ENCODE measurements around the gene HLCS.
"Not testable (repeated sequence)": the region's sequence is repeated elsewhere in the genome, so short reads cannot be mapped to it uniquely, and the experiment has no call there.

HLCS gene

GRCh38 chr21:36845070-36845469, 121.4 kb downstream of the HLCS start:
- DNase-seq: no peak

- DNase-seq: no peak
Measured at GRCh38 chr21:36841866-36842265, 124.6 kb downstream of the HLCS start.

- DNase-seq: no peak
Measured at GRCh38 chr21:36839735-36840134, 126.7 kb downstream of the HLCS start.

DNA sequence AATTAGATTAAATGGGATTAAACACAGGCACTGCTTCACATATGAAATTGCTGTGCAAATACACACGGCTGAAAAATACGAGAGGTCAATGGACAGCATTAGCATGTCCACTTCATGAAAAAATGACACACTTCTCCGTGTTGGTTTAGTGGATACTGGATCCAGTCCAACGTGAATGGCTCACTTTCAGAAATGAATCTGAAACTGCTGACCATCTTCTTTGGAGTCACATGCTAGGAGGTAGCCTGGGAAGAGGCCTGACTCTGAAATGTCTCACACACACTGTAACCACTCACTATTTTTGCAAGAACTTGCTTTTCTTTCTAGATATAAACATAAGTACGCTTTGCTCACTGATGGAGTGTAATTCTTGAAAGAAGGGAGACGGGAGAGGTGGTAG, 127.3 kb downstream of the HLCS start:
- no peak for DNase-seq

- no peak for DNase-seq
Measured at GRCh38 chr21:36835383-36835795, 131.1 kb downstream of the HLCS start.

GRCh38 chr21:36834192-36834591, 132.3 kb downstream of the HLCS start:
- no peak for DNase-seq

GRCh38 chr21:36830100-36830499, 136.4 kb downstream of the HLCS start:
- no peak for DNase-seq

- no peak for DNase-seq
Measured at GRCh38 chr21:36828891-36829515, 137.5 kb downstream of the HLCS start.

DNA sequence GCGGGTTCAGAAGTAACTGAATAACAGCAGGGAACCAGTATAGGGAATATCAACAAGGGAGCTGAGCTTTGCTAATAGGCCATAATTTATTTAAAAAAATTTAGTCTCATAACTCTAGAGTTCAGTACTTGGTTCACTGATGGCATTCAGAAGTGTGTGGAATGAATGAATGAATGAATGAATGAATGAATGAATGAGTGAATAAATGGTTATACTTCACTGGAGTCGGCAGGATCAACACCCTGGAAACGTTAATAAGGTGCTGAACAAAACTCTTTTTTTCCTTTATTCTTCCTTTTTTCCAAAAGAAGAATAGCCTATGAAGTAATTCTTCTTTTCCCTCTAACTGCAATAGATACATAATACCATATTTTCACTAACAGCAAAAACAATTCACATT, 138.3 kb downstream of the HLCS start:
- no peak for DNase-seq

DNA sequence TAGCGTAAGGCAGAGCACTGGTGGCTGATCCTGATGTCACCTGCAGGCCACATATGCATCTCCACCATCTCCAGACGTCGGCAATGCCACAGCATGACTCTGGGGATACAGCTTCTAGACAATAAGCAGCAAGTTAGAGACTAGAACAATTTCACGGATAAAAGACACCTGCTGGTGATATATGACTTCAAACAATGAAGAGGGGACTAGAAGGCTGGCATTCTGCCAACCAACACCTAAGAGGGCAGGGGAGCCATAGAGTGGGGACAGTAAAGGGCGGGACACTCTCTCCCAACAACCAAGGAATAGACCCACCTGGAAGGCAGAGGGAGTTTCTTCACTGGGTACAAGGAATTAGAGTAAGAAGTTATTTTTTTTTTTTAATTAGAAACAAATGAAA, 140.8 kb downstream of the HLCS start:
- DNase-seq: peak in 1 of 2 experiments; percentile 43

DNA sequence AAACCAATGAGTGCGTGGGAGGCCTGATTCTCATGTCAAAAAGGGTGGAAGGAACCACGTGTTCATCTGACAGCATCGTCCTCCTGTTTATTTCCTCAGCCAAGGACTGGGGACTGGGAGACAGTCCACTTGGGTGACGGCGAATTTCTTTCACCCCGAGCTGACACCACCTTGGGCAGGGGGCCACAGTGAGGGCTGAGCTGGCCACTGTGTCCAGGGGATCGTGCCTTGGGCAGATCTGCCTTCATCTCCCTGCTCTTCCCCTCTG, 145.5 kb downstream of the HLCS start:
- no peak for DNase-seq

- no peak for DNase-seq
Measured at GRCh38 chr21:36820176-36821031, 146.1 kb downstream of the HLCS start.

GRCh38 chr21:36817732-36818450, 148.6 kb downstream of the HLCS start:
- no peak for DNase-seq

GRCh38 chr21:36816561-36817130, 149.8 kb downstream of the HLCS start:
- DNase-seq: no peak

- DNase-seq: not testable (repeated sequence)
Measured at GRCh38 chr21:36816026-36816425, 150.4 kb downstream of the HLCS start.

GRCh38 chr21:36815284-36815683, 151.2 kb downstream of the HLCS start:
- DNase-seq: no peak

DNA sequence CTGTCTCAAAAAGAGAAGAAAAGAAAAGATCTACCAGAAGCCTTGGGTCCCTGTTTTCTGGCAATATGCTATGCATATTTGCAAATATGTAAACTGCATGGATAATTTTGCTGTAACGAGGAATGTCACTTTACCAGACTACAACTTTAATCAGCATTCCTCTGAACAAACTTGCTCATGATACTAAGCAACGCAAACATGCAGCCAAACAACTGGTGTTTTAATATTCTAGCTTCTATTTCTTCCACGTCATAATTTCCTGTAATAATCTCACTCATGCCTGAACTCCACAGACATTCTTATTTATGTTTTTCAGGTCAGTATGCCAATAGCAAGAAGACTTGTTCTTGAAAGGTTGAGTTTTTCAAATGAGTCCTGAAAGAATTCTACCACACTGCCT, 153.4 kb downstream of the HLCS start:
- DNase-seq: no peak

GRCh38 chr21:36811762-36812161, 154.7 kb downstream of the HLCS start:
- DNase-seq: no peak

DNA sequence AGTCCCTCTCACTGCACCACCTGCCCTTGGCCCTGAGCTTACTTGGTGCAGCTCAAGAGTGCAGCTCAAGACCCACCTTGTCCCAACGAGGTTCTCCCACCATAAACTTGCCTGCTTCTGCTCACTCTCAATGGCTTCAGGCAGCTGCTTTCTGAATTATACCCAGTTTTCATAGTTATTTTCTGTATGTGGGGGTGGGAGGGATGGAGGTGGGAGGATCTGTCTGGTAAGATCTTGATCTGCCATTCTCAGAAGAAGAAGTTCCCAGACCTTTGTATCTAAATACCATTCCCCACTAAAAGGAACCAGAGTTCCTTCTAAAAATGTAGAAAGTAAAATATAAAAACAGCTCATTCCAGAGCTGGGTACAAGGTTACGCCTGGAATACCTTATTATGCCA, 156.0 kb downstream of the HLCS start:
- no peak for DNase-seq

DNA sequence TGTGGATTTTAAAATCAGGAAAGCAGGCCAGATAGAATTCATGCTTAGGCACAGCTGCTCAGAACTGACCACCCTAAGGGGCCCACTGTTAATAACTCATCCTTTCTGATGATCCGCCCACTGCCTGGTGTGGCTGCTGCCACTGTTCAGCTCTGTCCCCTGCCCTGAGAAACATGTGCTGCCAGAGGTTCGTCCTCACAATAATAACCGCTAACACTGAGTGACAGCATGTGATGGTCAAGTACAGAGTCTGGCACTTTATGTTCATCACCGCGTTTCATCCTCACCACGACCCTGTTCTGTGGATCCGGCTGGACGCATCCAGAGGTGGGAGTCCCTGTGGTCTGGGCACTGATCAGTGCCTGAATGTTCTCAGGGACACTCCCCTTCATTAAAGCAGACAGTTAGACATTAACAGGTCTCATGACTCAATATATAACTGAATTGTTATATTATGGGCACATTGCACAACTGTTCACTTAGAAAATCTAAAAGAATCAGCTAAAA, 159.0 kb downstream of the HLCS start:
- no peak for DNase-seq

GRCh38 chr21:36806103-36806502, 160.4 kb downstream of the HLCS start:
- DNase-seq: no peak

DNA sequence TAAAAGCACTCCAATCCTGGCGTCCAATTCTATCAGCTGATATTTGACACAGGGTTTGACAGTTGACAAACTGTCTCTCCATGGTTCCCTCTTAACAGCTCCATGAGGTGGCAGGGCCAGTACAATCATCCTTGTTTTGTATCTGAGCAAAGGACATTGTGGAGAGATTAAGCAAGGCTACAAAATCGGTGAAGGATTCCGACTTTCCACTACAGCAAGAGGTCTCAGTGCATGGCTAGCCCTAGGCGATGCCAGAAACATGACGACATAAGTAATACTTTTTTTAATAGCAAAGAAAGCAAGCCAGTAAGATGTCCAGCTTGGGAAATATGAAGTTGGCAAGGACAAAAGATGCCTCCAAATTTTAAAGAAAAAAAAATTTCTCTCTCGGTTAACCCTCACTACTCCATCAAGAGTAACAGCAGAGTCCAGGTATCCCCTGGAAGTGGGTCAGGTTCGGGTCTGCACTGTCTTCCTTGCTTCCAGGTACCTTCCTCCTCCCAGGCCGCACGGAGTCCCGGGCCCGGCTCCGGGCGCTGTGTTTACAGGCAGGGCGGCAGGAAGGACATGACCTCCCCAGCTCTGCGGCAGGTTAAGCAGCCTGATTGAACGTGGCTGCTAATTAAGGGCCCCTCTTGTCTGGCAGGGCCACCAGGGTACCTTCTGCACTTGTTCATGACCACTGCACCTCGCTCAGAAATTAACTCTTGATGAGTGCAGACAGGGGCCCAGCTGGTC, 161.4 kb downstream of the HLCS start:
- no peak for DNase-seq

Measured in NCI-H2081 (cell line).